K562 (cell line): ENCODE data around the gene DLAT. TPM values are rescaled to one million over a fixed set of nuclear protein-coding genes. Genes with fewer than 3 reads are reported as not detected.

Experiments used
- CREM ChIP-seq: IDR thresholded peaks from 2 replicates; pipeline ENCODE4 v1.6.1; 2014; ENCODE audit warnings: antibody characterized with exemption, low read depth
- DEAF1 ChIP-seq: fragments of 450-650 bp; formaldehyde crosslinking; IDR thresholded peaks from 2 replicates; pipeline ENCODE4 v1.4.0; 2020; ENCODE audit warnings: mild to moderate bottlenecking, moderate library complexity
- DMBX1 ChIP-seq: fragments of 250-450 bp; sonication (Bioruptor Pico); IDR thresholded peaks from 2 replicates; pipeline ENCODE4 v1.8.0; 2022; ENCODE audit warnings: inconsistent platforms, mild to moderate bottlenecking, moderate library complexity, borderline replicate concordance
- ELF1 ChIP-seq: fragments of 200-800 bp; sonication (Bioruptor generic); IDR thresholded peaks from 2 replicates; pipeline ENCODE4 v1.6.1; 2016; ENCODE audit warnings: missing genetic modification characterization, missing compliant biosample characterization
- ESRRA ChIP-seq: fragments of 450-650 bp; IDR thresholded peaks from 2 replicates; pipeline ENCODE4 v1.6.1; 2014; ENCODE audit warnings: low read depth, mild to moderate bottlenecking, moderate library complexity, borderline replicate concordance
- GTF2E2 ChIP-seq: fragments of 200-800 bp; sonication (Bioruptor generic); IDR thresholded peaks from 2 replicates; pipeline ENCODE4 v1.6.1; 2016; ENCODE audit warnings: missing genetic modification characterization, missing compliant biosample characterization
- NR2C2 ChIP-seq, 2 experiments: fragments of 200-800 bp in 1 of 2; sonication (Bioruptor generic) in 1 of 2; sonication (generic) in 1 of 2; formaldehyde crosslinking in 1 of 2; IDR thresholded peaks; 2 replicates each; pipeline versions ENCODE4 v1.6.1 to v1.8.0; 2016 to 2022; ENCODE audit warnings: mild to moderate bottlenecking in 1 of 2, missing compliant biosample characterization in 1 of 2, missing genetic modification characterization in 1 of 2, missing genetic modification reagents in 1 of 2
- RAD21 ChIP-seq, 2 experiments: fragments of 250-450 bp in 1 of 2; fragments of 450-650 bp in 1 of 2; sonication (Bioruptor Pico) in 1 of 2; formaldehyde crosslinking in 1 of 2; IDR thresholded peaks in 1 of 2; conservative IDR thresholded peaks in 1 of 2; 2 replicates each; pipeline versions ENCODE4 v1.4.0 to v1.8.0; 2020 to 2022; ENCODE audit warnings: mild to moderate bottlenecking in 2 of 2, moderate library complexity in 1 of 2
- SOX6 ChIP-seq: fragments of 450-650 bp; IDR thresholded peaks from 2 replicates; pipeline ENCODE4 v1.6.1; 2014; ENCODE audit warnings: mild to moderate bottlenecking
- TBP ChIP-seq: optimal IDR thresholded peaks from 2 replicates; pipeline ENCODE3; 2011; ENCODE audit warnings: low read depth, low read length, improper control_type of control experiment
- THAP12 ChIP-seq: fragments of 250-450 bp; sonication (Bioruptor Pico); IDR thresholded peaks from 2 replicates; pipeline ENCODE4 v1.9.0; 2021; ENCODE audit warnings: mild to moderate bottlenecking, inconsistent platforms
- ZBTB11 ChIP-seq, 3 experiments: fragments of 200-800 bp in 1 of 3; fragments of 250-450 bp in 1 of 3; fragments of 450-650 bp in 1 of 3; sonication (Bioruptor Pico) in 1 of 3; sonication (Bioruptor generic) in 1 of 3; formaldehyde crosslinking in 1 of 3; IDR thresholded peaks; 2 replicates each; pipeline versions ENCODE4 v1.6.1 to v1.8.0; 2016 to 2022; ENCODE audit warnings: mild to moderate bottlenecking in 2 of 3, missing genetic modification characterization in 2 of 3, missing compliant biosample characterization in 1 of 3, moderate library complexity in 1 of 3
- ZC3H8 ChIP-seq: fragments of 450-650 bp; IDR thresholded peaks from 2 replicates; pipeline ENCODE4 v1.6.1; 2017
- ZNF217 ChIP-seq: sonication (generic); formaldehyde crosslinking; IDR thresholded peaks from 2 replicates; pipeline ENCODE4 v1.8.0; 2022; ENCODE audit warnings: mild to moderate bottlenecking, missing genetic modification reagents
- ZNF263 ChIP-seq: sonication (generic); formaldehyde crosslinking; IDR thresholded peaks from 2 replicates; pipeline ENCODE4 v1.8.0; 2022; ENCODE audit warnings: mild to moderate bottlenecking, missing genetic modification reagents, borderline replicate concordance
- ZNF398 ChIP-seq: fragments of 250-450 bp; sonication (Bioruptor Pico); IDR thresholded peaks from 2 replicates; pipeline ENCODE4 v1.8.0; 2021; ENCODE audit warnings: moderate library complexity, mild to moderate bottlenecking, inconsistent platforms
- ZNF77 ChIP-seq: fragments of 250-450 bp; sonication (Bioruptor Pico); IDR thresholded peaks from 2 replicates; pipeline ENCODE4 v1.5.0; 2020
- polyA plus RNA-seq, 8 experiments: library from polyadenylated mRNA; depleted of rRNA in 4 of 8; stranded (reverse) in 5 of 8; unstranded in 3 of 8; fragments of >200 nt; fragmentation: Nextera tagmentation in 2 of 8; fragmentation: Illumina TruSeq in 1 of 8; extraction: Ambion mirVana in 2 of 8; extraction: Trizol in 1 of 8; gene quantifications; 2 replicates each; pipeline versions ENCODE4 v1.2.1 to v1.2.3, GENCODE V29; 2011 to 2014; ENCODE audit warnings: inconsistent platforms in 1 of 8, missing spikeins in 1 of 8
- total RNA-seq, 7 experiments: library from RNA; depleted of rRNA in 6 of 7; stranded (reverse); fragments of >200 nt in 6 of 7; fragmentation: Illumina TruSeq in 2 of 7; extraction: Trizol in 2 of 7; gene quantifications; 2 replicates each; pipeline versions ENCODE4 v1.2.1 to v1.2.3, GENCODE V29; 2011 to 2021; ENCODE audit warnings: low replicate concordance in 1 of 7

DLAT gene
- total and polyA plus RNA-seq, 9 of the 15 experiments (the other 6 are each of a cell fraction or from before 2014, with no cell fraction given): 41.7 to 152 (median 105) TPM

- peak in 2 of 3 experiments; percentile 44 to 92; a peak in 4 of 6 replicates for TF ChIP-seq ZBTB11 (CRISPR knock-in tag; IDR thresholded peaks at IDR 0.05)
- TF ChIP-seq ZNF263 (CRISPR knock-in tag): peak; percentile 38; the same call in 1 of the 2 replicates
- TF ChIP-seq ZNF77: no peak
- no peak for TF ChIP-seq RAD21 (CRISPR knock-in tag; conservative IDR thresholded peaks at IDR 0.05 in 1 of 2, IDR thresholded peaks at IDR 0.05 in 1 of 2)
- TF ChIP-seq TBP: peak; percentile 79
- TF ChIP-seq GTF2E2: peak; percentile 89
- no peak for TF ChIP-seq DEAF1 (CRISPR knock-in tag)
- TF ChIP-seq THAP12 (CRISPR knock-in tag): 0 out of 2 replicates have a peak, but pooled peaks have one; percentile 37
- TF ChIP-seq SOX6: peak; percentile 52; the same call in 1 of the 2 replicates
- no peak for TF ChIP-seq ZNF217 (CRISPR knock-in tag)
- TF ChIP-seq CREM: peak; percentile 91
- TF ChIP-seq ZNF398 (CRISPR knock-in tag): no peak
- peak; percentile 99 for TF ChIP-seq ESRRA
- TF ChIP-seq ELF1 (tag): peak; percentile 96
- TF ChIP-seq NR2C2 (CRISPR knock-in tag; IDR thresholded peaks at IDR 0.05): peak; percentile 100
- peak; percentile 100 for TF ChIP-seq NR2C2 (tag; IDR thresholded peaks at IDR 0.05)
- no peak for TF ChIP-seq ZC3H8
- no peak for TF ChIP-seq DMBX1 (CRISPR knock-in tag)
These were observed 61.4 kb downstream of the DLAT start, which contains the start of the genes SDHD and TIMM8B (continued) for GRCh38 chr11:112086422-112087191.
